ENCODE results near the gene FARS2.

GRCh38 chr6:5559651-5560050 is 298.3 kb downstream of the FARS2 start:
- TF ChIP-seq CTCF (IDR thresholded peaks at IDR 0.05) = no peak
- no peak for TF ChIP-seq POLR2A (IDR thresholded peaks at IDR 0.05)

Data from vagina (tissue), 2 donors.